GM18909 (cell line): ENCODE results near the gene MYLK.

ENCODE experiments used
- ATAC-seq: cut with Tn5 transposase; IDR thresholded peaks from one replicate; pipeline ENCODE4 v1.9.1; 2021; ENCODE audit warnings: mild to moderate bottlenecking; ENCODE audit not compliant: unreplicated experiment, poor library complexity

MYLK gene

DNA sequence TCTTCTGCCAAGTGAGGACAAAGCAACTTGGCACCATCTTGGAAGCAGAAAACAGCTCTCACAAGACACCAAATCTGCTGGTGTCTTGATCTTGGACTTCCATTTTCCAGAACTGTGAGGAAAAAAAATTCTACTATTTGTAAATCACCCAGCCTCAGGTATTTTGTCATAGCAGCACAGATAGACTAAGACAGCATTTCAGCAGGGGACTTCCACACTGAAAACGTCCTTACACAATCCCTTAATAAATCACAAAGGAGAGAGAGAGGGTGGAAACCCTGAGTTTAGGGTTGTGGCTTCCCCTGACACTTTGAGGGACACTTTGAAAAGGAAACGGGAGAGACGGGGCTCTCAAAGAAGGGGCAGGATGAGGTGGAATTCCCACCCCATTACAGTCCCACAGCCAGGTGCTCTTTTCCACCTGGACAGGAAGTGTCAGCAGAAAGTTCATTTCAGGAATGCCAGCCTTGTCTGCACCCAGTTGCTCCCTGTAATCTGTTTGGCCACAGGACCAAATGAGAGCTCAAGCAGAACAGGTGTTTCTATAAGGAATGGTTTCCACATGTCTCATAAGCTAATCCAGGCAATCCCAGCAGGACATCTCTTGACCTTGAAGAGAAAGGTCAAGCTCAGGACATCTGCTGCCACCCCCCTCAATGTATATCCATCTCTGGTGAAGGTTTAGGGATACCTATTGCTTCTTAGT, 51.3 kb downstream of the MYLK start:
- no peak for ATAC-seq

DNA sequence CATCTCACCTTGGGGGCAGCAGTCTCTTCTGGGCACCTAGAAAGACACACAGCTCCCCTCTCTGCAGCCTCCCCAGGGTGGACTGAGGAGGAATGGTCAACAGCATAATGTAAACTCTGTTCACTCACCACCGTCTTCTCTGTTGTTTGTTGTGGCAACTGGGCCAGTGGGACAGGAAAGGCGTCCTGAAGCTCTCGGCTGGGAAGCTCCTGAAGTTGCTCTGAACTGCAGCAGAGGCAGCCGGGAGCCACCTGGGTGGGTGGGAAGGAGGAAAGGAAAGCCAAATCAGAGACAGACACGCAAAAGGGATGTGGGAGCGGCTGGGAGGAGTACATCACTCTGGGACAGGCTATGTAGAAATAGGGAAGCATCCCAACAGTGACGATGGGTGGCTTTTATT, 52.7 kb downstream of the MYLK start:
- no peak for ATAC-seq

DNA sequence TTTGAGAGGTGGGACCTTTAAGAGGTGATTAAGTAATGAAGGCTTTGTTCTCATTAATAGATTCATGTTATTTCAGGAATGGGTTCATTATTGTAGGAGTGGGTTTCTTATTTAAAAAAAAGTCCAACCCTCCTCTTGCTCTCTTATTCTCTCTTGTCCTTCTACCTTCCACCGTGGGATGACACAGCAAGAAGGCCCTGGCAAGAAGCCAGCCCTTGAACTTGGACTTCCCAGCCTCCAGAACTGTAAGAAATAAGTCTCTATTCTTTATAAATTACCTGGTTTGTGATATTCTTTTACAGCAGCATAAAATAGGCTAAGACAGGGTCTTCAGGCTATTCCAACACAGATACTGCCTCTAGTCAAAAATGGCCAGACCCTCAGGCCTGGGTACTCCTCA, 62.2 kb downstream of the MYLK start:
- no peak for ATAC-seq

DNA sequence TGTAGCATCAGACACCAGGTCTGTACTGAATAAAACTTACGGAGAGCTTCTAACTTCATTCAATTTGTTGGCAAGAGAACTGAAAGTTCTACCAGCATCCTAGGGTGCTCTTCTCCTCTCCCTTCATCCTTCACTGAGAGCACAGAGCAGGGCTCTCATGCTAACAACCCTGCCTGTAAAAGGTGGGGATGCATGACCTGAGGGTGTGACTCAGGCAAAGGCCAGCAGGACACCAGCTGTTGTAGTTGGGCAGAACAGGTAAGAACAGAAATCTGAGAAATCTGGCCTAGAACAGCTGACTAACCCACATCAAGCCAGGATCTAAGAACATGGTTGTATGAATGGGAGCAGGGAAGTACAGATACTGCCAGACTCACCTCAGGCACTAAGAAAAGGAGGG, 64.2 kb downstream of the MYLK start:
- ATAC-seq, result no peak

DNA sequence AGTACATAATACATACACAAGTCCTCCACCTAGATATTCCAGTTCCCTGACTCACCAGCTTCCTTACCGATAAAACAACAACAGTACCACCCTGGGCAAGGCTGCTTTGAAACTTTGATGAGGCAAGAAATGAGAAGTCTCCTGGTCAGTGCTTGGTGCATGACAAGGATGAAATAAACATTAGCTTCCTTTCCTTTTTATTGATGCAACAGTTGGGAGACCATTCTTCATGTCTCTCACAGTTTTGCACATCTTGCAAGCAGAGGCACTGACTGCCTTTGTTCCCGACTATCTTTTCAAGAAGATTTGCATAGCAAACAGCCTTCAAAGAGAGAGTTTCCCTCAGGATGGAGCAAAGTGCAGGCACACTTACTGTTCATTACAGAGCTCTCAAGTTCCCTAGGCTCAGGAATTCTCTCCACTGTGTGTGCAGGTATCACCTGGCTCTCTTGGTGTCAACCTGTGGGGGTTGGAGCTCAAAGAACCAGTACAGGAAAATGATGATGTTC, 65.2 kb downstream of the MYLK start:
- no peak for ATAC-seq

DNA sequence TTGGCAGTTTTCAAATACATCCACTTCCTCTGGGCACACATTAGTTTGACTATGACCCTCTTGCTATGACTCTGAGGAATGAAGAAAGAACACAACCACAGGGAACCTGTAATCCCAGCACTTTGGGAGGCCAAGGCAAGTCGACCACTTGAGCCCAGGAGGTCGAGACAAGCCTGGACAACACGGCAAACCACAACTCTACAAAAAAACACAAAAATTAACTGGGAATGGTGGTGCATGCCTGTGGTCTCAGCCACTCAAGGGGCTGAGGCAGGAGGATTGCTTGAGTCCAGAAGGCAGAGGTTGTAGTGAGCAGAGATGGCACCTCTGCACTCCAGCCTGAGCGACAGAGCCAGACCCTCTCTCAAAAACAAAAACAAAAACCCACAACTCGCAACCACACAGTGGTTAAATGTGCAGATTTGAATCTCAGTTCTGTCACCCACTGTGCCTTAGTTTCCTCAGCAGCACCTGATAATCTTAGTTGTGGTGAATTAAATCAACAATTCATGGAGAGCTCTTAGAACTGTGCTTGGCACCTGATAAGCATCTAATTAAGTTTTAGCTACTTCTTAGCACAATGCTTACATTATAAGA, 65.7 kb downstream of the MYLK start:
- ATAC-seq, result no peak

DNA sequence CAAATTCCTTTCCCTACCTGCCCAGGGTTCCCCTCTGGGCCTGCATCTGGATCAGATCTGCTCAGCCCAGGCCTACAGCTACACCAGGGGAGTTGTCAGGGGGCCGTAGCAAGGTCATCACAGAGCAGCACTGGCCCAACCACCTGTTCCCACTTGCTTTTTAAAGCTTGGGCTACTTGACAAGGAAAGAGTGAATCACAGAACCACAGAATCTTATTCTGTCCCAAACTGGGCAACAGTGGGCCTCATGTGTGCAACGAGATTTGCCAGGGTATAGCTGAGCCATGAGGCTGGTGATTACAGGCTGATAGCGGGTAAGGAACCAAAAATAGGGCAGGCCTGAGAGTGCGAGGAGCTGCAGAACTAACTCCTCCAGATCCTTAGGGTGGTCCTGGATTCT, 66.7 kb downstream of the MYLK start:
- no peak for ATAC-seq

DNA sequence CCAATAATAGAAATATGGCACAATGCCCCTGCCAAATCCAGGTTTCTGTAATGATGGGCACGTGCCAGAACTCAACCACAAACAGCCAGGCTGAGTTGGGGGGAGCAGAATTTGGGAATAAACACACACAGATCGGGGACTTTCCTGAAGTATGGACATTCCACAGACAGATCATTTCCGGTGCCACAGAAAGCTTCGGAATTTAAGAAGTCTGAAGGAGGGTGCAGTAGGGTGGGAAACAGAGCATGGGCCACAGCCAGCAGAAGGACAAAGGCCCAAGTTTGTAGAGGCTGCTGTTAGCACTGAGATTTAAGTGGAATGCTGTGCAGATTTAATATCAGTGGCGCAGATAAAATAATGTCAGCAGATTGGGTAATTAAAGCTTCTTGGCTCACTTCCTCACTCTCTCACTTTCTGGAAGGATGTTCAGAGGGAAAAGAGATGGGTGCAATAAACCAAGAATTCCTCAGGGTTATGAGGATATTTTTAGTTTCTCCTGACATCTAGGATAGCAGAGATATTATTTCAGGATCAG, 67.4 kb downstream of the MYLK start:
- no peak for ATAC-seq

DNA sequence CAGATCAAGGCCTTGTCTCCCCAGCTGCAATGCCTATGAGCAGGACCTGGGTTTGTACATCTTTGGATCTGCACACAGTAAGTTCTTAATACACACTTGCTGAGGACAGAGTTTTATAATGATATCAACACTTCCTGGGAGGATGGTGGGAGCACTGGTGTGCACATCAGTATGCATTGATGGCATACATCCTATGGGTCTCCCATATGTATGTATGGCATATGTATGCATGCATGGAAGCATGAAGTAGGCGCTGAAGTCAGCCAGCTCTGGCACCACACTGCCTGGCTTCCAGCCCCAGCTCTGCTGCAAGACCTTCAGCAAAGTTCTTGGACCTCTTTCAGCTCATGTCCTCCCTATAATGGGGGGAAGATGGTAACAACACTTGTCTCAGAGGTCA, 68.2 kb downstream of the MYLK start:
- no peak for ATAC-seq

DNA sequence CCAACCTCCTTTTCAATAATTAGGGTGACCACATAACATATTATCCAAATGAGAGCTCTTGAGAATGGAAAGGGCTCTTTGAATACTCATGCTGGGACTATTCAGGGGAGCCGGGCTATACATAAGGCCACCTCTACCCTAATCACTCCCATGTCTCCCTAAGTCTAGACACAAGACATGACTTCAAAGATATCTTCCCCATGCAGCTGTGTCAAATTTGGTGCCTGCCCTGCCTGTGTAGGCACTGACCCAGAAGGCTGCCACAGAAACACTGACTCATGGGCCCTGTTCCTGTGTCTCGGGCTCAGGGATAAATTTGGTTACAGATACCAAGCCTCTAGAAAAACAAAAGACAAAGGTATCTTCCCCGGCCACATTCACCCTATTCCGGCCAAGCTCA, 70.3 kb downstream of the MYLK start:
- ATAC-seq, result no peak

DNA sequence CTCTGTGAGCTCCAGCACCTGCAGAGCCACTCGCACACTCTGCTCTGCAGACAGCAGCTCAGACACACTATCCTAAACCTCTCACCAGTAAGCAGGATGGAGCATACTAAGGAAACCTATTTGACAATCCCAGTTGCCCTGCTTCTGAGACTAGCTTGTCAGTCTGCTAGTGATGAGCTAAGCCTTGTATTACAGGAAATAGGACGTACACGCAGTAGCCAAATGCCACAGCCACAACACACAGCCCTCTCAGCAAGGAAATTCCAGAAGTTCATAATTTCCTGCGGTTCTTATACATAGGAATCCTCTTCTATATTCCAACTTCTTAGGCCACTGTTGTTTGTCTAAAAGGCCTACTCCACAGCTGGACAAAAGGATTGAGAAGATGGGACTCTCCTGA, 74.5 kb downstream of the MYLK start:
- ATAC-seq, result no peak

DNA sequence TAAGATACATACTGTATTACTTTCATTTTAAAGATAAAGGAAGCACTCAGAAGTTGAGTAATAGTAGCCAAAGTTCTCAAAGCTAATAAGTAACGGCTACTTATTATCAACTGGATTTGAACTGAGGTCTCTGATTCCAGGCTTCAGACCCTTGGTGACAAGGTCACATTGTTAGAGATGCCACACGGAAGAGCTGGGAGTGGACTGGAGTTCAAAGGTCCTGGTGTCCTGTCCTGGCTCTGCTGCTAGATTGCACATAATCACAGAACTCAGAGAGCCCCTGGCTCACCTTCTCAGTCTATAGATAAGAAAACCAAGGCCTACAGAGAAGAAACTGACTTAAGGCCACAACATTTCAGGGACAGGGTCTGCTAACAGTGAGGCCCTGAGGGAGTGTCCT, 75.3 kb downstream of the MYLK start:
- ATAC-seq, result no peak

DNA sequence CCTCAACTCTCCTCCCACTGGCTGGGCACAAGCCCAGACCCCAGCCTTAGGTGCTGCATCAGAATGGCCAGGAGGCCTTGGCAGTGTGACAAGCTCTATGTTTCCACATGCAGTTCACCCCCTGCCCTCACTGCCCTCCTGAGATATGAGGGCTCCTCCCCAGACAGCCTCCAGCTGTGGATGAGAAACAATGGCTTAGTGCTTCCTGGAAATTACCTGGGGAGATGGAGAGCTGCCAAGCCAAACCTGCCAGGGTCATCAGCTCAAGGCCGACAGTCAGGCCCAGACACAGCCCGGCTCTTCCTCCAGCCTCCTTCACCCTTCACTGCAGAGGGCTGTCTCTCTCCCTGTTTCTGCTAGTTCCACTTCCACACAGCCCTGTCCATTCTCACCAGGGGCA, 76.3 kb downstream of the MYLK start:
- ATAC-seq, result no peak

DNA sequence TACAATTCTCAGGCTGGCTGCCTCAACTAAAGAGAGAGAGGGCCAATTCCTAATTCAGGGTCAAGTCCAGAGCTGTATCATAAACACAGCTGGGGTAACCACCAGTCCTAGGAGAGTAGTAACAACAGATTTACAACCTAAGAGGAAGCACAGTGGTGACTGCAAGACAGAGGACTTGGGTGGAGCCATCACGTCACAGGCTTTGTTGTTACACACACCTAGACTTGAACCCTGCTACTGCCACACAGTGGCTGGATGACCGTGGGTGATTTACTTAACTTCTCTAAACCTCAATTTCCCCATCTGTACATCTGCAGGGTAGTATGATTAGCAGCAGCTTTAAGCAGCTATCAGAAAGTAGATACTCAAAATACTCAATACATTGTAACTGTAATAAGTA, 78.6 kb downstream of the MYLK start:
- no peak for ATAC-seq

DNA sequence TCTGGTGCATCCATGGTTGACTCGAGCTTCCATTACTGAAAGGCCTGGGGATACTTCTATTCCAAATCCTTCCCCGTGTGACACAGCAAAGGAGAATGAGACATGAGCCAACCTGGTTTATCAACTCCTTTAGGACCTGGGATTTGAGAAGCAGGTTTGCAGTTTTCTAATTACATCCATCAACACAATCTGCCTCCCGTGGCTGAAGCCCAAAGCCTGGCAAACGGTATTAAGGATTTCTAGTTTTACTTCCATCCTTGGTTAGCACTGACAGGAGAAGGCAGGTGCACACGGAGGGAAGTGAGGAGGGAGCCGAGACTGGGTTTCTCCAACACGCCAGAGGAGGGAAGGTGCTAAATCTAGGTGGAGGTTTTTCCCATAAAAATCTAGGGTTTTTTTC, 79.0 kb downstream of the MYLK start:
- ATAC-seq, result no peak

DNA sequence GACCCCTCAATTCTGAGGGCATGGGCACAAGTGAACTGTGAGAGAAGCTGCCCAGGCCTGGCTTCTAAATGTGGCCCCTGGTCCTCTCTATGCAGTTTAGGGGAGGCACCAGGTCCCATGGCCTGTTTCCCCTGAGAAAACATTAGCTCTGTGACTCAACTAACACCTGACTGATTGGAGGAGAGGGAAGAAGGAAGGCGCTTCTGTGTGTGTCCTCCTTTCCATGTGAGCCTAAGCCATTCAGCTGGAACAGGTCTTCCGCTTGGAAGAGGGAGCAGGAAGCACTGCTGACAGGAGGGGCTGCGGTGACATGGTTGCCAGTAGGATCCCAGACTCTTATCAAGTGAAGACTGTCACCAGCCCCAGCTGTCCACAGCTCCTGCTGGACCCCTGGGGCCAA, 79.5 kb downstream of the MYLK start:
- ATAC-seq, result no peak

DNA sequence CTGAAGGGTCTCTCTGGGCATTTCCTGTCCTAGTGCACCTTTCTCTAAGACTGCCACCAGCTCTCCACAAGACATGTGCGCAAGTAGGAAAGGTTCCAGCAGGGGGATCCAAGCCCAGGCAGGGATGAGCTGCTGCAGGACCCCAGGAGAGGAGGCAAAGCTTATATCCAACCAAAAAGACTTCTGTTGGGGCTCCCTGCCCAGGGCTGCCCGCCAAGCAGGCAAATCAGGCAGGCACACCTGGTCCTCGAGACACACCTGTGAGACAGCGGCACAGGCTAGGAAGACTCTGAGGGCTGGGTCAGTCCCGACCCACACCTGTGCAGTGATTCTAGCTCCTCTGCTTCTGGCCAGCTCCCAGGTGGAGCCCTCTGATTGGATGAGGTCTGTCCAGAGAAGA, 80.6 kb downstream of the MYLK start:
- ATAC-seq, result no peak

DNA sequence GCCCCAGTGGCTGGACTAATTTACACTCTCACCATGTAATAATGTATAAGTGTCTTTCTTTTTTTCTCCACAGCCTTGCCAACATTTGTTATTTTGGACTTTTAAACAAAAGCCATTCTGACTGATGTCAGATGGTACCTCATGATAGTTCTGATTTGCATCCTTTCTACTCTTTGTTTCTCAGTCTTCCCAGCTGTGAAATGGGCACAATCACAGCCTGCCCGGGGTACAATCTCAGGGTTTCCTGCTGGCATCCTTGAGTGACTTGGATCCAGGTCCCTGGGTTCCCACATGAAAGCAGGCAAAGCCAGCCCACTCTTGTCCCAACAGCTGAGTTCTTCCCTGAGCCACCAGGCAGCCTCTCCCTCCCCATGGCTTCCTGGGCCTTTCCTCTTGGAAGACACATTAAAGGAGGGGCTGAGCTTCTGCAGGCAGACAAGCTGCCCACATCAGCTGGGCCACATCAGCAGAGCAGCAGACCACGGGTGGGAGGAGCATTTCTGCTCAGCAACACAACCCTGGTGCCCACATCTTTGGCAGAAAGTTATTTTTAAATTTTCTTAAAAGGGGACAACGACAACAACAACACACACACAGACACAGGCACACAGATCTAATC, 82.0 kb downstream of the MYLK start:
- no peak for ATAC-seq

DNA sequence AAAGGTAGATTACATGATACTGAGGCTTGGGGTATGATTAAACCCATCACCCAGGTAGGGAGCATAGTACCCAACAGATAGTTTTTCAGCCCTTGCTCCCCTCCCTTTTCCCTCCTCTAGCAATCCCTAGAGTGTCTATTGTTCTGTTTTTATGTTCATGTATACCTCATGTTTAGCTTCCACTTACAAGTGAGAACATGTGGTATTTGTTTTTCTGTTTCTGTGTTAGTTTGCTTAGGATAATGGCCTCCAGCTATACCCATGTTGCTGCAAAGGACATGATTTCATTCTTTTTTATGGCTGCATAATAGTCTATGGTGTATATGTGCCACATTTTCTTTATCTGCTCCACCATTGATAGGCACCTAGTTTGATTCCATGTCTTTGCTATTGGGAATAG, 82.7 kb downstream of the MYLK start:
- ATAC-seq, result no peak

DNA sequence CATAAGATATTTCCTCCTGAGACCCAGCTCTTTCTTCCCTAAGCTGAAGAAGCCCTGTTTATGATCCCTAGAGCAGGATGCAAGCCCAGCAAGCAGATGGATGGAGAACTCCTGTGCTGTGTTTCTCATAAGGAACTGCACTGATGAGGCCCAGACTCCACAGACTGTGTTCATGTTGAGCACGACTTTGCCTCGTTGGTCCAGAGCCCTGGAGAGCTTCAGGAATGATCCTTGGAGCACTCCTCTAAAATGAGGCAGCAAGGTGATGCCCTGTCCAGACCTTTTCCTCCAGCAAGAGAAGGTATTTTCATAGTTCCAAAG, 83.8 kb downstream of the MYLK start:
- no peak for ATAC-seq

DNA sequence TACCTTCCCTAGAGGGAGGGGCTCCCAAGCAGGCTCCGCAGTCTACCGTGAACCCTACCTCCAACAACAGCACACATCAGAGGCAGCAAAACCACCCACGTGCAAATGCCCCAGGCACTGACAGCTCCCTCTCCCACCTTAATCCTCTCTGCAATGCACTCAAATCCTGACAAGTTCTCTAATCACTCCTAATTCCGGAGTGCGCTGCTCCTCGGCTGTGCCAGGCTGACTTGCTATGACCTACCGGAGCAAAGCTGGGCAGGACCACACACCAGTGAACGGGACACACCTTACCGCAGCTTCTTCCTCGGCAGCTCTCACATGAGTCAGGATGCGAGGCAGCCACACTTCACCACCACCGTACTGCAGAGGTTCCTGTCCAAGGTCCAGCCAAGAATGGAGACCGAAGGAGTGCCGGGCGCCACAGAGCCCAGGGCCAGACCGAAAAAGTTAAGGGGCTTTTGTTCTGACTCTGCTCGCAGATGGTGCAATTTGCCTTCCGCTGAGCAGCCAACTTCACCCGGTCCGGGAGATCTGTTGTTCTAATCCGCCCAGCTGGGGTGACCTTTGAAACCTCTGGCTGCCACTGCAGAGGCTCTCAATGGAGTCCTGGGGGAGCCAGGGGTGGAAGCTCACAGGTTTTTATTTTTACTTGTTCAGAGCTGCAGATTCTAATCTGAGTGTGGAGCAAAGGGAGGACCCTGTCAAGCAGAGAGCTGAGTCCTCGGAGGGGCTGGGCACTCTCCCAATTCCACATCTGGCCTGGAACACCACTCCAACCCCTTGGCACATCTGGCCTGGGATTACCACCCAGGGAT, 84.4 kb downstream of the MYLK start:
- ATAC-seq, result no peak
